Germinal center (tissue), 1 donor: Measurements from ENCODE around the gene DDX39B.
"Not testable (repeated sequence)": the region's sequence is repeated elsewhere in the genome, so short reads cannot be mapped to it uniquely, and the experiment has no call there.

Source experiments
- DNase-seq: peaks from one replicate; pipeline ENCODE4 v3.0.0; 2012; ENCODE audit warnings: mixed read lengths, low spot score

The DDX39B gene

GRCh38 chr6:31541658-31542521, at the start of gene DDX39B:
Gene DDX39B (minus strand): TSS chr6:31542003. CDS start chr6:31540532, 1,471 bp downstream.
- peak; percentile 90 for DNase-seq

- DNase-seq: not testable (repeated sequence)
Observed at GRCh38 chr6:31590691-31591090, 48.9 kb upstream of the DDX39B start.

GRCh38 chr6:31588871-31589650, 47.3 kb upstream of the DDX39B start:
- DNase-seq: no peak

- no peak for DNase-seq
Observed at GRCh38 chr6:31587791-31588777, 46.3 kb upstream of the DDX39B start.

- DNase-seq: peak; percentile 55
Observed at GRCh38 chr6:31586599-31587281, 44.9 kb upstream of the DDX39B start.

GRCh38 chr6:31586008-31586407, 44.2 kb upstream of the DDX39B start, which contains the start of gene LST1:
Gene LST1 (plus strand): TSS chr6:31586277. CDS start chr6:31587300, 1,023 bp downstream.
- DNase-seq: no peak

- DNase-seq: no peak
Observed at GRCh38 chr6:31585491-31585890, 43.7 kb upstream of the DDX39B start.

- no peak for DNase-seq
Observed at GRCh38 chr6:31582230-31582643, 40.4 kb upstream of the DDX39B start, which contains the start of gene LTB. Gene LTB (minus strand): TSS chr6:31582424. CDS start chr6:31582417, 7 bp downstream.

GRCh38 chr6:31581434-31582229, 39.8 kb upstream of the DDX39B start:
- DNase-seq: no peak

- peak; percentile 85 for DNase-seq
Observed at GRCh38 chr6:31580807-31581433, 39.1 kb upstream of the DDX39B start.

- DNase-seq: no peak
Observed at GRCh38 chr6:31580438-31580740, 38.6 kb upstream of the DDX39B start.

- no peak for DNase-seq
Observed at GRCh38 chr6:31579546-31580437, 38.0 kb upstream of the DDX39B start.

- DNase-seq: no peak
Observed at GRCh38 chr6:31579119-31579505, 37.3 kb upstream of the DDX39B start.

GRCh38 chr6:31578184-31579118, 36.6 kb upstream of the DDX39B start:
- no peak for DNase-seq

GRCh38 chr6:31577579-31577966, 35.8 kb upstream of the DDX39B start:
- no peak for DNase-seq

GRCh38 chr6:31576897-31577578, 35.2 kb upstream of the DDX39B start:
- no peak for DNase-seq
